DMS153 treated with DMSO at 0.1 percent for 48 hours (cell line): Measurements from ENCODE around the gene LCT.
A peak's percentile ranks its signal among the peaks of the same experiment; 100 is the strongest.

Experiments used
- DNase-seq: peaks from one replicate; lab custom pipeline; 2025; ENCODE audit not compliant: unreplicated experiment; lab: John Stamatoyannopoulos, UW

Gene LCT

DNA sequence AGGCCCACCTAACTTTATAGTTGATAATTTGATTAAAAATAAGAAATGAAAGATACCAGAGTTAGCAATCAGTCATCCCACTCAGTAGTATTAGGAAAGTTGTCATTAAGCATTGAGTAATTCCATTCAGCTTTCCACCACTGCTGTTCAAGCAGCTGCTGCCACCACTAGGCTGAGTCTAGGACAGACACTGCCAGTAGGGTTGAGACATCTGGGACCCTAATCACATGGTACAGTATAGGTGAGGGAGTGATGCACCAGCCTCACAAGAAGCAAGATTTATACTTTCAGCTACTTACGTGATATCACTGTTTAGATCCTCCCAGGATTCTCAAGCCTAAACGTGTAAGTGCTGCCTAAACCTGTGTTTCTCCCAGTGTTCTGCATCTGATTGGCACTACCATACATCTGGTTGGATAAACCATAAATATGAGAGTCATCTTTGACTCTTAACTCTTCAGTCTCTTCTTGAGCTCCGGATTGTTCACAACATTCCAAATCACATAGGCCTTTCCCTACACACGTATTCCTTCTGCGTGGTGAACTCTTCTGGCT lies 92.1 kb downstream of the LCT start:
- DNase-seq: no peak

- DNase-seq: no peak
These were observed 93.1 kb downstream of the LCT start for GRCh38 chr2:135743860-135744259.

- no peak for DNase-seq
These were observed 94.6 kb downstream of the LCT start for GRCh38 chr2:135742325-135742757.

GRCh38 chr2:135741395-135742324 lies 95.3 kb downstream of the LCT start, which contains the start of gene UBXN4:
Gene UBXN4, plus strand, starts transcription at chr2:135741855. Its CDS starts 75 bp downstream, at chr2:135741930.
- peak; percentile 89 for DNase-seq

GRCh38 chr2:135741043-135741394 lies 96.0 kb downstream of the LCT start:
- DNase-seq: no peak

GRCh38 chr2:135740206-135740605 lies 96.8 kb downstream of the LCT start:
- no peak for DNase-seq
